ENCODE measurements around the gene TP53I11. TPM values are rescaled to one million over a fixed set of nuclear protein-coding genes. Genes with fewer than 3 reads are reported as not detected.

Gene TP53I11
- total RNA-seq, 2 donors from 2014 or later, result 3.2 to 12.2 TPM

DNA sequence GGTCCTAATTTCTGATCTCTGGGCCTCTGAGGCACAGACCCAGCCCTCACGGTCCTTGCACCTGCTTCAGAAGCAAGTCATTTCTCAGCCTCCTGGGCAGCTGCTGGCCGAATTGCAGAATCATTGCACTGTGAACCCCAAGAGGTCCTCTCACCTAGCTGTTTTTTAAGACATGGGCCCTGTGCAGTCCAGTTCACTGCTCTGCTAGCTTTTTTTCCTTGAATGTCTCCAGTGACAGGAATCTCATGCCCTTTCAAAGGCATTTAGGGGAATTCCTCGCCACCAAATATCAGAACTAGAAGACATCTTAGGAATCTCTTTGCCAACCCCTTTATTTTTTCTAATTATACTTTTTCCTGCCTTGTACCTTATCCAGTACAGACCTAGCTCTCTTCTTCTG is 35.6 kb upstream of the TP53I11 start:
- Mint-ChIP-seq H3K4me3 (no peak overlapping the region), H3K27ac (no peak overlapping the region), H3K27me3 (no peaks in the 10 kb centered on the region), H3K9me3 (no peaks in the 10 kb centered on the region), H3K36me3 (no peaks in the 10 kb centered on the region), H3K4me1 (ENCODE audit: low read depth in 2 of 2) (peaks cover 7 to 27% of the 10 kb centered on the region in 2 donors)
- ATAC-seq (no peak), DNase-seq (ENCODE audit: low spot score) (no peak)

DNA sequence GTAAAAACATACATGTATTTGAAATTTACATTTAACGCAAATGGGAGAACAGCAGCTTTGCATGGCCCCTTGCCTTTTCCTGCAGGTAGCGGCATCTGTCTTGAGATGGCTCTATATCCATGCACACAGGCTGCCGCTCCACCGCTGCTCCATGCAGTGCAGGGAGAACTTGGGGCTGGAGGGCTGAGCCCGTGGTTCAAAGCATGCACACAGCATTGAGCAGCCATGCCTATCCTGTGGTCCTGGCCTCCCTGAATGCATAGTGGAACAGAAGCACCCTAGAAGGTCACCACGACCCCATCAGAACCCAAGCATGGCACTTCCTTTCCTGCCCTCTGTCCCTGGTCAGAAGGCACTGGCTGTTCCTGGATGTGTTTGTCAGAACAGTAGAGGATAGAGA is 35.0 kb upstream of the TP53I11 start:
- ATAC-seq (no peak), DNase-seq (ENCODE audit: low spot score) (no peak)
- peak overlapping the region in 1 of 2 donors; percentile 26 for H3K27ac Mint-ChIP-seq
- H3K36me3 Mint-ChIP-seq, result no peaks in the 10 kb centered on the region
- peaks cover 9 to 26% of the 10 kb centered on the region in 2 donors for H3K4me1 Mint-ChIP-seq (ENCODE audit: low read depth in 2 of 2)
- H3K4me3 Mint-ChIP-seq, result no peak overlapping the region
- no peaks in the 10 kb centered on the region for H3K9me3 Mint-ChIP-seq
- no peaks in the 10 kb centered on the region for H3K27me3 Mint-ChIP-seq

- Mint-ChIP-seq H3K4me1 (ENCODE audit: low read depth in 2 of 2) (peaks cover 18 to 39% of the 10 kb centered on the region in 2 donors), H3K4me3 (peak overlapping the region; percentile 17), H3K27ac (peak overlapping the region; percentile 41 to 47), H3K9me3 (no peaks in the 10 kb centered on the region), H3K36me3 (no peaks in the 10 kb centered on the region), H3K27me3 (no peaks in the 10 kb centered on the region)
- DNase-seq (ENCODE audit: low spot score) (no peak), ATAC-seq (peak in 1 of 2 donors; percentile 73)
Observed at GRCh38 chr11:44983786-44984185, 33.1 kb upstream of the TP53I11 start.

- H3K36me3 Mint-ChIP-seq, result no peaks in the 10 kb centered on the region
- no peak for ATAC-seq
- H3K27ac Mint-ChIP-seq, result no peak overlapping the region
- DNase-seq (ENCODE audit: low spot score), result no peak
- H3K4me3 Mint-ChIP-seq, result no peak overlapping the region
- no peaks in the 10 kb centered on the region for H3K27me3 Mint-ChIP-seq
- H3K9me3 Mint-ChIP-seq, result no peaks in the 10 kb centered on the region
- H3K4me1 Mint-ChIP-seq (ENCODE audit: low read depth in 2 of 2), result peaks cover 19 to 39% of the 10 kb centered on the region in 2 donors
Observed at GRCh38 chr11:44982496-44983062, 31.9 kb upstream of the TP53I11 start.

DNA sequence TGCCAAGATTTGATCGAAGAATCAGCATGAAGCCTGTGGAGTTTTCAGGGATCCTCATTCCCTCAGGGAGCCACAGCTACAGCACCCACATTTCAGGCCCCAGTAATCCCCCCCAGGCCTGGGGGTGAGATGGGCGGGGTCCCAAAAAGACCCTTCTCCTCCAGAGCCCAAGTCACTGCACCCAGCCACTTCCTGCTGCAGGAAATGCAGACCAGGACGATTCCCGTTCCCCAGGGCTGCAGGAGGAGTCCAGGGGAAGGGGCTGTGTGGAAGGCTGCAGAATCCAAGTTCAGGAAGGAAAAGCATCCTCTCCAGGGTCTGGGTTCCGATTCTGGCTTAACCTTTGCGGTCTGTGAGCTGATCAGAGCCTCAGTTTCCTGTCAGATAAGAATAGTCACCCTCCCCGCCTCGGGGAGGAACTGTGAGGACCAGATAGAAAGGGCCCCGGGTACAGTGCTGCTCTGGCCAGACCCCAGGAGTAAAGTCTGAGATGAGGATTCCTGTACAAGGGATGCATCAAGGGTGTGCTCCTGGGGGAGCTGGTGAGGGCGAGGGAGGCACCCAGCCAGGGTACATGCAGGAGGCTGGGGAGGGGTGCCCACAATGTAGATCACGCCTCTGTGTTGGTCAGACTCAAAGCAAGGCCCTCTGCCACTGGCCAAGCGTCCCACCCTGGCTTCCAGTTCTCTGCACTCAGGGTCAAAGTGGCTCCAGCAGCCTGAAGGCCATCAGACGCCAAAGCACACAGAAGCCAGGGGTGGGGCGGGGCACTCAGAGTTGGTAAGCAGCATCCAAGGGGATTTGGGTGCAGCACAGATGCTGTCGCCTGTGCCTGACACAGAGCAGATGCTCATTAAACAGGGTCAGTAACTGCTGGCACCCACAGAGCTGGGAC is 30.1 kb upstream of the TP53I11 start:
- DNase-seq (ENCODE audit: low spot score) (peak; percentile 54), ATAC-seq (peak in 1 of 2 donors; percentile 32)
- no peaks in the 10 kb centered on the region for H3K27me3 Mint-ChIP-seq
- H3K4me3 Mint-ChIP-seq, result peak overlapping the region; percentile 30
- H3K27ac Mint-ChIP-seq, result no peak overlapping the region
- H3K36me3 Mint-ChIP-seq, result no peaks in the 10 kb centered on the region
- H3K4me1 Mint-ChIP-seq (ENCODE audit: low read depth in 2 of 2), result peaks cover 26 to 39% of the 10 kb centered on the region in 2 donors
- H3K9me3 Mint-ChIP-seq, result no peaks in the 10 kb centered on the region

DNA sequence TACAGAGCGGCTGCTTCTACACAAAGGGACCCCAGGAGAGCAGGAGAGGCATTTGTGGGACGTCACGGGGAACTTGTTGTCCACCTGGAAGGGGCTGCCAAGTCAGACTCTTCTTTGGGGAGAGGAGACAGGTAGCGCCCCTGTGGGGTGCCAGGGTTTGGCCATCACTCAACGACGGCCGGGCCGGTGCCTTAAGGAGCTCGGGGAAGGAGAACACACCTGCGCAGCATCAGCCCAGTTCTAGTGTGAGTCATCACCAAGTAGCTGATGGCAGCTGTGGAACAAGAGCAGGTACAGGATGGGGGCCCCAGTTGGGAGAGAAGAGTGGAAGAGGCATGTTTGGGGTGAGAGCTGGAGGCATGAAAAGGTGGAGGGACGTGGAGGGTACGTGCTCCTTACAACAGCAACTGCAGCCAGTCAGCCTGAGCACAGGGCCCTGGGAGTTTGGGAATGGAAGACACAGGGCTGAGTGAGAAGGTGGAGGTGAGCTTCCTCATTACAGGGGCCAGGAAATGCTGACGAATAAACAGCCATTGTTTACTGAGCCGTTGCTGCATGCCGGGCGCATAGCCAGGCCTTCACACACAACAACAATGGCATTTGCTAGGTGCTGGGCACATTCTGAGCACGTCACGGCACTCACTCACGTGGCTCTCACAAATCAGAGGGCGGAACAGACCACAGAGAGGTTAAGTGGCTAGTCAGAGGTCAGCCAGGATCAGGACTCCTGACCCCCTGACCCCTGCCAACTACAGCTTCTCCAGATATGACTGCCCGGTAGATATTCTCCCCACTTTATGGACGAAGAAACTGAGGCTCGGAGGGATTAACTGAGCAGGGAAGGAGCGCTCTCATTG is 29.1 kb upstream of the TP53I11 start:
- ATAC-seq (no peak), DNase-seq (ENCODE audit: low spot score) (no peak)
- H3K9me3 Mint-ChIP-seq, result no peaks in the 10 kb centered on the region
- H3K36me3 Mint-ChIP-seq, result no peaks in the 10 kb centered on the region
- peaks cover 30 to 44% of the 10 kb centered on the region in 2 donors for H3K4me1 Mint-ChIP-seq (ENCODE audit: low read depth in 2 of 2)
- no peaks in the 10 kb centered on the region for H3K27me3 Mint-ChIP-seq
- H3K4me3 Mint-ChIP-seq, result peak overlapping the region; percentile 30
- H3K27ac Mint-ChIP-seq, result no peak overlapping the region

- DNase-seq (ENCODE audit: low spot score) (no peak), ATAC-seq (no peak)
- Mint-ChIP-seq H3K27ac (no peak overlapping the region), H3K36me3 (no peaks in the 10 kb centered on the region), H3K27me3 (no peaks in the 10 kb centered on the region), H3K9me3 (no peaks in the 10 kb centered on the region), H3K4me1 (ENCODE audit: low read depth in 2 of 2) (peaks cover 35 to 51% of the 10 kb centered on the region in 2 donors), H3K4me3 (peak overlapping the region; percentile 28)
Observed at GRCh38 chr11:44978961-44979331, 28.3 kb upstream of the TP53I11 start.

GRCh38 chr11:44978274-44978960 is 27.7 kb upstream of the TP53I11 start:
- Mint-ChIP-seq H3K36me3 (no peaks in the 10 kb centered on the region), H3K27ac (no peak overlapping the region), H3K4me3 (no peak overlapping the region), H3K9me3 (no peaks in the 10 kb centered on the region), H3K27me3 (no peaks in the 10 kb centered on the region), H3K4me1 (ENCODE audit: low read depth in 2 of 2) (peaks cover 35 to 51% of the 10 kb centered on the region in 2 donors)
- ATAC-seq (no peak), DNase-seq (ENCODE audit: low spot score) (no peak)

DNA sequence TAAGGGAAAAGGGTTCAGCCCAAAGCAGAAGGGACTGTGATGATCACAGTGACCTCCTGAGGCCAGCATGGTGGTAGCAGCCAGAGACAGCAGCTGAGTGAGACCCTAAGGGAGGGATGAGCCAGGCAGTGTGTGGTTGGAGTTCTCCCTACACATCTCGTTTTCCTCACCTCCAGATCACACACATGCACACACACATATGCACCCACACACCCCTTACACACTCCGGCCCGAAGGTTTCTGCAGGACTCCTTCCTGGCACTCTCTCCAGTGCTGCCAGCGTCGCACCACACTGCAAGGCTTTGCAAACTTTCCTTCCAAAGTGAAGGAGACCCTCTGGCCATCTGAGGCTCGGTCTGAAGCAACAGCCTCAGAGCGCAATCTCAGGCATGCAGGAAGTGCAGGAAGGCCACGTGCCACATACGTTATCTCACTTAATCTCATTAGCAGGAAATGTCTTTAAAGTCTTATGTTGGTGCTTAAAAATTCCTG is 26.9 kb upstream of the TP53I11 start:
- Mint-ChIP-seq H3K4me3 (no peak overlapping the region), H3K27ac (no peak overlapping the region), H3K9me3 (no peaks in the 10 kb centered on the region), H3K36me3 (no peaks in the 10 kb centered on the region), H3K4me1 (ENCODE audit: low read depth in 2 of 2) (peaks cover 33 to 49% of the 10 kb centered on the region in 2 donors), H3K27me3 (no peaks in the 10 kb centered on the region)
- ATAC-seq (no peak), DNase-seq (ENCODE audit: low spot score) (no peak)

DNA sequence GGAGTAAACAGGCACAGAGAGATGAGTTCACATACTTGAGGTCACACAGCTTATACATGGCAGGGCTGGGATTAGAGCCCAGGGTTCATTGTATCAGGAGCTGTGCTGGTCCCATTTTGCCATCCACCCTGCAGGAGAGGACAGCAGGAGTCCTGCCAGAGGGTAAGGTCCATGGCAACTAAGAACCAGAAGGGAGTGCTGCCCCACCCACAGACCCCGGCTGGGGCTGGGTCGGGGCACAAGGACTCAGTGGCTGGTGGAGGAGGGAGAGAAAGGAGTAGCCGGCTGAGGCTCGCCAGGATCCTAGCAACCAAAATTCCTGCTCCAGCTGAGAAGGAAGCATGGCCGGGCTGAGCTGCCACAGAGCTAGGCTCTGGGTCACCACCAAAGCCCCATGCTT is 25.9 kb upstream of the TP53I11 start:
- DNase-seq (ENCODE audit: low spot score) (no peak), ATAC-seq (no peak)
- no peaks in the 10 kb centered on the region for H3K27me3 Mint-ChIP-seq
- no peaks in the 10 kb centered on the region for H3K36me3 Mint-ChIP-seq
- H3K4me3 Mint-ChIP-seq, result no peak overlapping the region
- H3K27ac Mint-ChIP-seq, result no peak overlapping the region
- H3K9me3 Mint-ChIP-seq, result no peaks in the 10 kb centered on the region
- H3K4me1 Mint-ChIP-seq (ENCODE audit: low read depth in 2 of 2), result peaks cover 33 to 43% of the 10 kb centered on the region in 2 donors

- Mint-ChIP-seq H3K27me3 (no peaks in the 10 kb centered on the region), H3K36me3 (no peaks in the 10 kb centered on the region), H3K9me3 (no peaks in the 10 kb centered on the region), H3K4me3 (peak overlapping the region; percentile 48), H3K4me1 (ENCODE audit: low read depth in 2 of 2) (peaks cover 27 to 28% of the 10 kb centered on the region in 2 donors), H3K27ac (no peak overlapping the region)
- DNase-seq (ENCODE audit: low spot score) (no peak), ATAC-seq (peak; percentile 2 to 50)
Observed at GRCh38 chr11:44974402-44975000, 23.8 kb upstream of the TP53I11 start.

DNA sequence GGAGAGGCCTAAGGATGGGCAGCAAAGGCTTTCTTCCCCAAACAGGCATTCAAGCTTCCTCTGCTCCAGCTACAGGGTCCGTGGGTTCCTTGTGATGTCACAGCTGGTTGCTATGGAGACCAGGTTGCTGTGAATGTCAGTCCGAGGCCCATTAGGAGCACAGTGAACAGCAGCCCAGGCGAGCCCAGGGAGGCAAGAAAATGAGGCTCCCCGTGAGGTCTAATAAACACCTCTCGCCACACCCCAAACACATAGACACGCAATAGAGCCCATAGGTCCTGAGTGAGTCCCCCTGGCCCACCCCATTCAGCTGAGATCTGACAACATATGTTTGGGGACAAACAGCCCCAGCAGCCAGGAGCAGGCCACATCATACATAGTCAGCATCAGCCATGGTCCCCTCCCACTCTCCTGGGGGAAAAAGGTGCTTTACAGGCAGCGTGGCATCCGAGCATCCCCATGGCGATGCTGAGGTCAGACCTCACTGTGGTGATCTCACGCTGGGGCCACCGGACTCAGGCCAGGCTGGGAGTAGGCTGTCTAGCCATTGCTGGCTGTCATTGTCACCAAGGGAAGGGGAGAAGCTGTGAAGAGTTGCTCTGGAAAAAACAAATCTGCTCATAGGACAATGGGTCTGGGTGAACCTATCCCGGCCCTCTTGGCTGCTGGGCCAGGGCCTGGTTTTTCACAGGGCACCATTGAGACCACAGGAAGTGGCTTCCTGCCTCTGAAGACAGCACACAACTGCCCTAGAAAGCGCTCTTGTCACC is 23.1 kb upstream of the TP53I11 start:
- Mint-ChIP-seq H3K36me3 (no peaks in the 10 kb centered on the region), H3K27me3 (no peaks in the 10 kb centered on the region), H3K27ac (peak overlapping the region in 1 of 2 donors; percentile 8), H3K4me3 (no peak overlapping the region), H3K9me3 (no peaks in the 10 kb centered on the region), H3K4me1 (ENCODE audit: low read depth in 2 of 2) (peaks cover 22% of the 10 kb centered on the region in 2 donors)
- DNase-seq (ENCODE audit: low spot score) (no peak), ATAC-seq (peak; percentile 78 to 80)
